Measurements from ENCODE around the gene PRPH.
"Not testable (repeated sequence)": the region's sequence is repeated elsewhere in the genome, so short reads cannot be mapped to it uniquely, and the experiment has no call there.

PRPH gene

DNA sequence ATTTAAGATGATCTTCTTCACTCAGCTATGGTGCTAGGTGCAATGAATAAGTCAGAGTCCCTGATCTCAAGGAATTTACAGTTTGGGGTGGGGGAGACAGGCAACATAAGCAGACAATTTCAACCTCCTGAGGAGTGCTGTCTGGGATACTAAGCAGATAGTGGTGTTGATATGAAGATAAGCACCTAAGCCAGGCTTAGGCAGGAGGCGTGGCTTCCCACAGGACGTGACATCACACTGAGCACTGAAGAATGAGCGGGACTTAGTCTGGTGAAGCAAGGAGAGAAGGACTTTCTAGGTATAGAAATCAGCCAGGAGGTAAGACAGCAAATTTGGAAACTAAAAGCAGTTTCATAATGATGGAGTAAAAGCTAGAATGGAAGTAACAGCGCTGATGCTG is 6.8 kb downstream of the PRPH start:
- DNase-seq (ENCODE audit: low spot score): no peak

DNA sequence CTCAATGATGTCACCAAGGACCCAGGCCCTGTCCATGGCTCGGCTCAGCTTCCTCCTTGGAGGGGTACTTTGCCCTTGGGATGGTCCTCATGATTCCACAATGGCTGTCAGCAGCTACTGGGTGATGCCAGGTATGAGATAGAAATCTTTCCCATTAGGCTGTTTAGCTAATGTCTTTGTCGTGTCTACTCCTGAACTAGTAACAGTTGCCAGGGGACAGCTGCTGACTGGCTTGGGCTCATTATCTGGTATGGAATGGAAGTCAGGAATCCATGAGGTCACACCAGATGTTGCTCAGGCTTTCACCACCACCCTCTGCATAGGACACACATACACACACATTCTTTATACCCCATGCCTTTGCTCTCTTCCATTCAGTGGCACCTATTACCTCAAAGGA is 9.2 kb downstream of the PRPH start:
- DNase-seq (ENCODE audit: low spot score): peak; percentile 79

DNA sequence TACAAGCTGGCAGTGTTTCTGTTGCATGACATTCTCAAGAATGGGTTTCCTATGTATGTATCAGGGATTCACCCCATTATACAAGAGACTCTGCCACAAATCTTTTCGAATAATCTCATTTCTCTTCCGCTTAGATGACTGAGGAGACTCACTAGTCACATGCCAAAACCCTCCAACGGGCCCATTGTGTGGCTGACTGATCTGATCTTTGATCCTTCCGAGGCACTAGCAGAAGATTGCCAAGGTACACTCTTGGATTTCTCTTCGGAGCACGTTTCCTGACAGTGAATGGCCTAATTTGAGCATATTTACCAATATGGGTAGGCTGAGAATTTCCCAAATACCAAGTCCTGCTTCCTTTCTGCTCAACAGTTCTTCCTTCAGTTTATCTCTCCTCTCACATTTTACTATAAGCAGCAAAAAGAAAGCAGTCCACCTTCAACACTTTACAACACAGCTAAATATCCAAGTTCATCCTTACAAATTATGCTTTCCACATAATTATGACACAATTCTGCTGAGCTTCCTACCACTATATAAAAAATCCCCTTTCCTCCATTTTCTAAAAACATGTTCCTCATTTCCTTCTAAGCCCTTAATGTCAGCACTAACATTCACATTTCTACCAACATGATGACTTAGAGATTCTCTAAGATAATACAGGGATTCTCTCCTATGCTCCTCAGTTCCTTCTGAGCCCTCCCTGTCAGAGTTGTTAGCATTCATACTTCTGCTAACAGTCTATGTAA is 11.0 kb downstream of the PRPH start:
- no peak for DNase-seq (ENCODE audit: low spot score)

DNA sequence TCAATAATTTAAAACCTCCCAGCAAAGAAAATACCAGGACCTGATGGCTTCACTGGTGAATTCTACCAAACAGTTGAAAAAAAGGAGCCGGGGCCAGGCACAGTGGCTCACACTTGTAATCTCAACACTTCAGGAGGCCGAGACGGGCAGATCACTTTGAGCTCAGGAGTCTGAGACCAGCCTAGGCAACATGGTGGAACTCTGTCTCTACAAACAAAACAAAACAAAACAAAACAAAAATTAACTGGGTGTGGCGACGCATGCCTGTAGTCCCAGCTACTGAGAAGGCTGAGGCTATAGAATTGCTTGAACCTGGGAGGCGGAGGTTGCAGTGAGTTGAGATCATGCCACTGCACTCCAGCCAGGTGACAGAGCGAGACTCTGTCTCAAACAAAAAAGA is 14.4 kb downstream of the PRPH start:
- no peak for DNase-seq (ENCODE audit: low spot score)

DNA sequence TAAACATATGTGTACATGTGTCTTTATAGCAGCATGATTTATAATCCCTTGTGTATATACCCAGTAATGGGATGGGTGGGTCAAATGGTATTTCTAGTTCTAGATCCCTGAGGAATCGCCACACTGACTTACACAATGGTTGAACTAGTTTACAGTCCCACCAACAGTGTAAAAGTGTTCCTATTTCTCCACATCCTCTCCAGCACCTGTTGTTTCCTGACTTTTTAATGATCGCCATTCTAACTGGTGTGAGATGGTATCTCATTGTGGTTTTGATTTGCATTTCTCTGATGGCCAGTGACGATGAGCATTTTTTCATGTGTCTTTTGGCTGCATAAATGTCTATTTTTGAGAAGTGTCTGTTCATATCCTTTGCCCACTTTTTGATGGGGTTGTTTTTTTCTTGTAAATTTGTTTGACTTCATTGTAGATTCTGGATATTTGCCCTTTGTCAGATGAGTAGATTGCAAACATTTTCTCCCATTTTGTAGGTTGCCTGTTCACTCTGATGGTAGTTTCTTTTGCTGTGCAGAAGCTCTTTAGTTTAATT is 15.6 kb downstream of the PRPH start:
- not testable (repeated sequence) for DNase-seq (ENCODE audit: low spot score)

DNA sequence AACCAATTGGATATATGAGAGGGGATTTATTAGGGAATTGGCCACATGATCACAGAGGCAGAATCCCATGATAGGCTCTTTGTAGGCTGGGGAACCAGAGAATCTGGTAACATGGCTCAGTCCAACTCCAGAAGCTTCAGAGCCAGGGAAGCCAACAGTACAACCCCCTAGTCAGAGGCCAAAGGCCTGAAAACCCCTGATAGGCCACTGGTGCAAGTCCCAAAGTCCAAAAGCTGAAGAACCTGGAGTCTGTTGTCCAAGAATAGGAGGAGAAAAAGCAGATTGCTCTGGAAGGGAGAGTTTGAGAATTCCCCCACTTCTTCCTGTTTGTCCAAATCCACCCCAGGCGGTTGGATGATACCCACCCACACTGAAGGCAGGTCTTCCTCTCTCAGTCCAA is 19.9 kb downstream of the PRPH start:
- DNase-seq (ENCODE audit: low spot score): no peak

DNA sequence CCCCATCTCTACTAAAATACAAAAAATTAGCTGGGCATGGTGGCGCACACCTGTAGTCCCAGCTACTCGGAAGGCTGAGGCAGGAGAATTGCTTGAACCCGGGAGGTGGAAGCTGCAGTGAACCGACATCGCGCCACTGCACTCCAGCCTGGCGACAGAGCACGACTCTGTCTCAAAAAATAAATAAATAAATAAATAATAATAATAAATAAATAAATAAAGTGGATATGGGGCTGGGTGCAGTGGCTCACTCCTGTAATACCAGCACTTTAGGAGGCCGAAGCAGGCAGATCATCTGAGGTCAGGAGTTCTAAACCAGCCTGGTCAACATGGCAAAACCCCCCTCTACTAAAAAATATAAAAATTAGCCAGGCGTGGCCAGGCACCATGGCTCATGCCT is 22.2 kb downstream of the PRPH start:
- DNase-seq (ENCODE audit: low spot score): not testable (repeated sequence)

DNA sequence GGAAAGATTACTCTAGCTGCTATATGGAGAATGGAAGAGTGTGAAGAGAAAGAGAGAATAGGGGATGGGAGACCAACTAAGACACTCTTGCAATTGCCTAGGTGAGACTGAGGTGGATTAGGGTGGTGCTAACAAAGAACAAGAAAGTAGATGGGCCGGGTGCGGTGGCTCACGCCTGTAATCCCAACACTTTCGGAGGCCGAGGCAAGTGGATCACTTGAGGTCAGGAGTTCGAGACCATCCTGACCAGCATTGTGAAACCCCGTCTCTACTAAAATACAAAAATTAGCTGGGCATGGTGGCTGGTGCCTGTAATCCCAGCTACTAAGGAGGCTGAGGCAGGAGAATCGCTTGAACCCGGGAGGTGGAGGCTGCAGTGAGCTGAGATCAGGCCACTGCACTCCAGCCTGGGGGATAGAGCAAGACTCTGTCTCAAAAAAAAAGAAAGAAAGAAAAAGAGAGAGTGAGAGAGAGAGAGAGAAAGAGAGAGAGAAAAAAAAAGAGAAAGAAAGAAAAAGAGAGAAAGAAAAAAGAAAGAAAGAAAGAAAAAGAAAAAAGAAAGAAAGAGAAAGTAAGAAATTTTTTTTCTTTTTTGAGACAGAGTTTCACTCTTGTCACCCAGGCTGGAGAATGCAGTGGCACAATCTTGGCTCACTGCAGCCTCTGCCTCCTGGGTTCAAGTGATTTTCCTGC is 25.6 kb downstream of the PRPH start:
- not testable (repeated sequence) for DNase-seq (ENCODE audit: low spot score)

DNA sequence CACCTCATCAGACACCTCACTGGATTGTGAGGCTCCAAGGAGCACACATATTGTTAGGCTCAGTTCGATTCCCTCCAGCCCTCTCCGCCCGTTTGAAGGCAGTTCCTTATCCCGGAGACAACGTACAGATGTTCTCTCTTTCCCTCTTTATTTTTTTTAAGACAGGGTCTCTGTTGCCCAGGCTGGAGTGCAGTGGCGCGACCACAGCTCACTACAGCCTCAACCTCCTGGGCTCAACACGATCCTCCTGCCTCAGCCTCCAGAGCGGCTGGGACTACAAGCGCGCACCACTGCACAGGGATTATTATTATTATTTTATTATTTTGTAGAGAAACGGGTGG is 27.4 kb downstream of the PRPH start:
- DNase-seq (ENCODE audit: low spot score): no peak

DNA sequence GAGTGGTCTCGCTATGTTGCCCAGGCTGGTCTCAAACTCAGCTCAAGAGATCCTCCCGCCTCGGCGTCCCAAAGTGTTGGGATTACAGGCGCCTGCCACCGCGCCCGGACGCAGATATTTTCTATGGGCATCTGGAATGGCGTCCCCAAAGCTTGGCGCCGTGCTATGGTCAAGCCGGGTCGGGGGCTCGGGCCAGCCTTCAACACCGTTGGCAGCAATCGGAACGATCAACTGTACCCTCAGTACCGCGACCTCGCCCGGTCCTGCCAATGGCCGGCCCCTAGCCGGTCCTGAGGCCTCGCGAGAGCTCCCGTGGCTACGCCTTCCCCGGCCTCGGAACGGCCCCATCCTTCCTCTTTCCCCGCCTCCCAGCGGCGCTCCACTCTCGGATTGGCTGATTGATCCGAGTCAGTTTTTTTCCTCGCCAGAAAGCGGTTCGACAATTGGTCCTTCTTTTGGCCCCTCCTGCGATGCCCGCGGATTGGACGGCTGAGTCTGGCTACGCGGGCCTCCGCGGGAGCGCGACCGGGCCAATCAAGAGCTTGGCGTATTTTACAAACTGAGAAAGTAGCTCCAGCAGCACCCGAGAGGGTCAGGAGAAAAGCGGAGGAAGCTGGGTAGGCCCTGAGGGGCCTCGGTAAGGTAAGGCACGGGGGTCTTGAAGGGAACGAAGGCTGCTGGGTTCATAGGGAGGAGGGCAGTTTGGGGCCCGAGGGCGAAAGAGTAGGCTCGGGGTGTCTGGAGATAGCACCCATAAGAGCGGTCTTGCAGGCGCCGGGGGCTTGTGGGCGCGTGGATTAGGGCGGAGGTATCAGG is 28.0 kb downstream of the PRPH start, which contains the start of gene TROAP:
TROAP (plus strand) TSS at position 548 of the 816 bp plus-strand sequence. CDS start 354 bp downstream, outside the sequence.
- peak; percentile 100 for DNase-seq (ENCODE audit: low spot score)

DNA sequence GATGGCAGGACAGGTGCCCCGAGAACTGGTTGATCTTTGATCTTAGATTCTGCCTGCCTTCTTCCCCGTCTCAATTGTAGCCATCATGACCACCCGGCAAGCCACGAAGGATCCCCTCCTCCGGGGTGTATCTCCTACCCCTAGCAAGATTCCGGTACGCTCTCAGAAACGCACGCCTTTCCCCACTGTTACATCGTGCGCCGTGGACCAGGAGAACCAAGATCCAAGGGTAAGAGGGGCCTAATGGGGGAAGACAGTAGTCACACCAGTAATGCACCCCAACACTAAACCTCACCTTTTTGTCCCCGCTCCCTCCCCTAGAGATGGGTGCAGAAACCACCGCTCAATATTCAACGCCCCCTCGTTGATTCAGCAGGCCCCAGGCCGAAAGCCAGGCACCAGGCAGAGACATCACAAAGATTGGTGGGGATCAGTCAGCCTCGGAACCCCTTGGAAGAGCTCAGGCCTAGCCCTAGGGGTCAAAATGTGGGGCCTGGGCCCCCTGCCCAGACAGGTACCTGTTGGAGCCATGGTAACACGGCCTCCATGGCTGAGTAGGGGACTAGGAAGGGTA is 28.7 kb downstream of the PRPH start:
- DNase-seq (ENCODE audit: low spot score): no peak

DNA sequence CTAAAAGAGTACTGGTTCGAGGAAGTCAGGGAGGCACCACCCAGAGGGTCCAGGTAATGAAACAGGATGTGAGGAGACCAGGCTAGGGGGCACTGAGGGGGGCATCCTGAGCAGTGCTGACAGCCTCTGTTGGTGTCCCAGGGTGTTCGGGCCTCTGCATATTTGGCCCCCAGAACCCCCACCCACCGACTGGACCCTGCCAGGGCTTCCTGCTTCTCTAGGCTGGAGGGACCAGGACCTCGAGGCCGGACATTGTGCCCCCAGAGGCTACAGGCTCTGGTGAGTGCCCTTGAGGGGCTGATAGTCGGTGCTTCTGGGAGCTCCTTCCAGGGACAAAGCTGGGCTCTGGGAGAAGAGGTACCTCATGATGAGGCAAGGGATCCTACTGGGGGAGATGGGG is 30.7 kb downstream of the PRPH start:
- DNase-seq (ENCODE audit: low spot score): no peak

DNA sequence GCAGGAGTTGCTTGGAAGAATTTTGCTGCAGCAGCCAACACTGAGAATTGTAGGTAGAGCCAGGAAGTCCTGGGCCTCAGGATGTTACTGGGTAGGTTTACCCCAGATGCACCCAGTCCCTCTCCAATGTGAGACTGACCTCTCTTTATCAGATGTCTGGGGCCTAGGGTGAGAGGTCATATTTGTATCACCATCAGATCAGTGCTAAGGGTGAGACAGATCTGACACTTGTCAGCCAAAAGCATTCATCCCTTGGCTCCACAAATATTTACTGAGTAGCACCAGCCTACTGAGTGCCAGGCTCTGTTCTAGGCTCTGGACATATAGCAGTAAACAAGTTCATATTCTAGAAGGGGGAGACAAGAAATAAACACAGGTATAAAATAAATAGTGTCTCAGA is 32.4 kb downstream of the PRPH start:
- no peak for DNase-seq (ENCODE audit: low spot score)

DNA sequence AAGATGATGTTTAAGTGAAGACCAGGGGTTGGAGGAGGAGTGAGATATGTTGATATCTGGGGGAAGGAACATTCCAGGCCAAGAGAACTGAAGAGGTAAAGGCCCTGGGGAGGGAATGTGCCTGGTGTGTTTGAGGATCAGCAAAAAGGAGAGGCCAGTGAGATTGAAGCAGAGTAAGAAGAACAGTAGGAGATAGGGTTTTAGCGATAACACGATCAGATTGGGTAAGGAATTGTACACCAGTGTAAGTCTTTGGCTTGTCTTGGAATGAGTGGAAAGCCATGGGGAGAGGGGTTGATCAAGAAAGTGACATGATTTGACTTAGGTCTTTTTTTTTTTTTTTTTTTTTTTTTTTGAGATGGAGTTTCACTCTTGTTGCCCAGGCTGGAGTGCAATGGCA is 32.9 kb downstream of the PRPH start:
- DNase-seq (ENCODE audit: low spot score): no peak

DNA sequence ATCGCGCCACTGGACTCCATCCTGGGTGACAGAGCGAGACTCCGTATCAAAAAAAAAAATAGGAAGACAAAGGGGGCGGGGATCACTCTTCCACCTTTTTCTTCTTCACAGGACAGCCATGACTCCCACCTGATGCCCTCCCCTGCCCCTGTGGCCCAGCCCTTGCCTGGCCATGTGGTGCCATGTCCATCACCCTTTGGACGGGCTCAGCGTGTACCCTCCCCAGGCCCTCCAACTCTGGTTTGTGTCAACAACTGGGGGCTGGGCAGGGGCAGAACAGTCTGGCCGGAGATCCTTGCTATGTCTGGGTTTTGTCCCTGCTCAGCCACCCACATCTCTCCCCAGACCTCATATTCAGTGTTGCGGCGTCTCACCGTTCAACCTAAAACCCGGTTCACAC is 33.9 kb downstream of the PRPH start:
- no peak for DNase-seq (ENCODE audit: low spot score)

DNA sequence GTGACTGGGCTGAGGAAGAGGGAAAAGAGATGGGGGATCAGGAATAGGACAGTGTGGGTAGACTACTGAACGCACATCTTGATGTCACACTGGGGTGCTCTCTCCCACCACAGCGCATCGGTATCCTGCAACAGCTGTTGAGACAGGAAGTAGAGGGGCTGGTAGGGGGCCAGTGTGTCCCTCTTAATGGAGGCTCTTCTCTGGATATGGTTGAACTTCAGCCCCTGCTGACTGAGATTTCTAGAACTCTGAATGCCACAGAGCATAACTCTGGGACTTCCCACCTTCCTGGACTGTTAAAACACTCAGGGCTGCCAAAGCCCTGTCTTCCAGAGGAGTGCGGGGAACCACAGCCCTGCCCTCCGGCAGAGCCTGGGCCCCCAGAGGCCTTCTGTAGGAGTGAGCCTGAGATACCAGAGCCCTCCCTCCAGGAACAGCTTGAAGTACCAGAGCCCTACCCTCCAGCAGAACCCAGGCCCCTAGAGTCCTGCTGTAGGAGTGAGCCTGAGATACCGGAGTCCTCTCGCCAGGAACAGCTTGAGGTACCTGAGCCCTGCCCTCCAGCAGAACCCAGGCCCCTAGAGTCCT is 35.2 kb downstream of the PRPH start:
- DNase-seq (ENCODE audit: low spot score): no peak

DNA sequence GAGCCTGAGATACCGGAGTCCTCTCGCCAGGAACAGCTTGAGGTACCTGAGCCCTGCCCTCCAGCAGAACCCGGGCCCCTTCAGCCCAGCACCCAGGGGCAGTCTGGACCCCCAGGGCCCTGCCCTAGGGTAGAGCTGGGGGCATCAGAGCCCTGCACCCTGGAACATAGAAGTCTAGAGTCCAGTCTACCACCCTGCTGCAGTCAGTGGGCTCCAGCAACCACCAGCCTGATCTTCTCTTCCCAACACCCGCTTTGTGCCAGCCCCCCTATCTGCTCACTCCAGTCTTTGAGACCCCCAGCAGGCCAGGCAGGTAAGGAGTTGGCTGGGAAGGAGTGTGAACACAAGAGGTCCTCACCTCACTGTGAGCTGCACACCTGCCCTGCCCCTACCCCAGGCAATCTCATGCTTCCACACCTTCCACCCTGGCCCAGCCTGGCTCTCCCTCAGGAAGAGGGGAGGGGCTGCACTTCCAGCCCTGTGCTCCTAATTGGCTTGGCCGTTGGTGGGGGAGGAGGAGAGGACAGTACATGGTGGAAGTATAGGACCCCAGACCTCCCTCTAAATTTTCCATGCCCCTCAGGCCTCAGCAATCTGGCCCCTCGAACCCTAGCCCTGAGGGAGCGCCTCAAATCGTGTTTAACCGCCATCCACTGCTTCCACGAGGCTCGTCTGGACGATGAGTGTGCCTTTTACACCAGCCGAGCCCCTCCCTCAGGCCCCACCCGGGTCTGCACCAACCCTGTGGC is 35.9 kb downstream of the PRPH start:
- DNase-seq (ENCODE audit: low spot score): no peak

DNA sequence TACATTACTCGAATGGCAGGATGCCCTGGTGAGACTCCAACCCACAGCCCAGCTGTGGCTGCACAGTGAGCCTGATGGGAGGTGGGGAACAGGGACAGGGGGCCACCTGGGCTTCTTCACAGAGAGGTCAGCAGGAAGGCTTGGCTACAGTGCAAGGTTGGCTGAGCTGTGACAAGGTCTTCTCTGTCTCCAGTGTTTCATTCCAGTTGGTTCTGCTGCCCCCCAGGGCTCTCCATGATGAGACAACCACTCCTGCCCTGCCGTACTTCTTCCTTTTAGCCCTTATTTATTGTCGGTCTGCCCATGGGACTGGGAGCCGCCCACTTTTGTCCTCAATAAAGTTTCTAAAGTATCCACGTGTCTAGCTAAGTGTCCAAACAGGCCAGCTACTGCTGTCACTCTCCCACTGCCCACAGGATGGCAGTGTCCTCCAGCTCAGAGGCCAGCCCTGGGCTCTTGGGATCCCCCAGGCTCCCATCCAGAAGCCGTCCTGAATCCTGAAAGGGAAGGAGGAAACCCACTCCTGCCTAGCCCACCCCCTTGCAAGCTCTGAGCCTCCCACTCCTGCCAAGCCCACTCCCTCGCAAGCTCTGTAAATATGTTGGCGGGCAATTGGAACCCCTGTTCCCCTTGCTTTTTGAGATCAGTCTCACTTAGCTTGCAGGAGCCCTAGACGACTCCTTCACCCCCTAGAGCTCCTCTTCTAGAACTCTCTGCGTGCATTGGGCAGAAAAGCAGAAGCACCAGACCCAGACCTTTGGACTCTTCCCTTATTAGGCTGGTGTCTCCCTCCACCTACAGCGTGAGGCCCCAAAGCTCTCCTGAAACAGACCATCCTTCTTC is 36.7 kb downstream of the PRPH start:
- peak; percentile 86 for DNase-seq (ENCODE audit: low spot score)

DNA sequence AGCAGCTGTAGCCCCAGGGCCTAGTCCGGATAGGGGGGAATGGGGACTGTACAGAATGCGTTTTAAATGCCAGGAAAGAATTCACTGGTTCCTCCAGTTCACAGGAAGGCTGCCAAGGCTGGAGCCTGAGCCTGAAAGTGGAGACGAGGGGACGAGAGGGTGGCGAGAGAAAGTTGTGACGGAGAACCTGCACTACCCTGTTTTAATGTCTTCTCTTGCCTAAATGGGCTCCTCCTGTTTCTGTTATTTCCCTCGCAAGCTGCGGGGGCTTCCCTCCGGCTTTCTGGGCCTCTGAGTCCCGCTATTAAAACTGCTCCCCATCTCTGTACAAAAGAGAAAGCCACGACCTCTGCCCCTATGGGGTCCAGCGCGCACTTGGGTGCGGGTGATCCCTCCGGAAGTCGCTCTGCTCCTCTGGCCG is 37.5 kb downstream of the PRPH start:
- DNase-seq (ENCODE audit: low spot score): no peak

DNA sequence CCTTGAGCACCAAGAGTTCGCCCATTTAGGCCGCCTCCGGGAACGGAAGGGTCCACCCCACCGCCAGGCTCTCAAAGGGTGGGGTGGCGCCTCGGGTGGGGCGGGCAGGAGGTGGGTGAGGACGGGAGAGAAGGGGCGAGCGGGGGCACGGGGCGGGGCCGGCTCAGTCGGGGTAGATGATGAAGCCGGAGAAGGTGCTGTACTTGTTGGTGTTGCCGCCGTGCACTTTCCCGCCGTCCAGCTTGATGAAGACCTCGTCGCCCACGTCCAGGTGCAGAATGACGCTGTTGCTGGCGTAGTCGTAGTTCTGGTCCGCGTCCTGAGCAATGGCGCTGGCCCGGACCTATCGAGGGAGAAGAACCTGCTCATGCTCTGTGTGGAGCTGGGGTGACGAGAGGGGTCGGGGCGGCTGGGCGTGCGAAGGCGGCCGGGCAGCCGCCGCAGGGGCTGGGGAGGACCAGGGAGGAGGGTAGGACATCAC is 38.0 kb downstream of the PRPH start:
- no peak for DNase-seq (ENCODE audit: low spot score)

Data from AG08395 (cell line).